ENCODE results near the gene C19orf38. TPM values are rescaled to one million over a fixed set of nuclear protein-coding genes. Genes with fewer than 3 reads are reported as not detected.

The C19orf38 gene
- total and polyA plus RNA-seq, 2 experiments from 2014 or later, result 0.20 to 0.22 TPM

GRCh38 chr19:10887616-10888367 lies 39.6 kb downstream of the C19orf38 start:
- in situ Hi-C loops (cut with MboI), result no loop called here
- Histone ChIP-seq H3K27ac (no peak overlapping the region), H4K20me1 (ENCODE audit: insufficient read depth) (no peaks in the 10 kb centered on the region; the same call in 1 of the 2 replicates), H3K4me2 (ENCODE audit: unreplicated experiment) (no peak overlapping the region), H3K9ac (no peak overlapping the region), H3K4me3 (no peak overlapping the region), H3K9me2 (ENCODE audit: insufficient read depth) (no peaks in the 10 kb centered on the region), H3F3A (ENCODE audit: insufficient read depth) (no peaks in the 10 kb centered on the region; the same call in 1 of the 2 replicates), H3K9me3 (ENCODE audit: low read depth) (no peaks in the 10 kb centered on the region), H3K4me1 (ENCODE audit: insufficient read depth) (peaks cover 23% of the 10 kb centered on the region), H3K79me2 (ENCODE audit: insufficient read depth) (peaks cover 98% of the 10 kb centered on the region), H3K36me3 (ENCODE audit: low read depth) (no peaks in the 10 kb centered on the region), H3K27me3 (replicated peaks; ENCODE audit: insufficient read depth) (no peaks in the 10 kb centered on the region), H2AFZ (no peak overlapping the region)
- peak; percentile 48 for DNase-seq
- no peak for TF ChIP-seq EZH2 (IDR thresholded peaks at IDR 0.05; ENCODE audit: insufficient read depth, poor library complexity, severe bottlenecking)
- TF ChIP-seq EZH2phosphoT487 (IDR thresholded peaks at IDR 0.05; ENCODE audit: insufficient read depth, low read depth), result no peak
- 76 to 78% methylated on average over 8 to 9 of the region's 9 CpGs for WGBS, 2 experiments (ENCODE audit: low coverage in 1 of 2, low lambda C conversion rate in 2 of 2, missing lambda C conversion rate in 2 of 2)

GRCh38 chr19:10888421-10888866 lies 40.2 kb downstream of the C19orf38 start:
- Histone ChIP-seq H3K36me3 (ENCODE audit: low read depth) (no peaks in the 10 kb centered on the region), H3K9me3 (ENCODE audit: low read depth) (no peaks in the 10 kb centered on the region), H3K27me3 (replicated peaks; ENCODE audit: insufficient read depth) (no peaks in the 10 kb centered on the region), H3K9me2 (ENCODE audit: insufficient read depth) (no peaks in the 10 kb centered on the region), H4K20me1 (ENCODE audit: insufficient read depth) (no peaks in the 10 kb centered on the region; the same call in 1 of the 2 replicates), H3K79me2 (ENCODE audit: insufficient read depth) (peaks cover 98% of the 10 kb centered on the region), H3K27ac (no peak overlapping the region), H3K4me2 (ENCODE audit: unreplicated experiment) (no peak overlapping the region), H3K4me3 (no peak overlapping the region), H3F3A (ENCODE audit: insufficient read depth) (no peaks in the 10 kb centered on the region; the same call in 1 of the 2 replicates), H2AFZ (no peak overlapping the region), H3K4me1 (ENCODE audit: insufficient read depth) (peaks cover 23% of the 10 kb centered on the region), H3K9ac (no peak overlapping the region)
- no peak for TF ChIP-seq EZH2 (IDR thresholded peaks at IDR 0.05; ENCODE audit: insufficient read depth, poor library complexity, severe bottlenecking)
- TF ChIP-seq EZH2phosphoT487 (IDR thresholded peaks at IDR 0.05; ENCODE audit: insufficient read depth, low read depth), result no peak
- in situ Hi-C loops (cut with MboI), result no loop called here
- 65 to 72% methylated on average over 9 to 13 of the region's 13 CpGs for WGBS, 2 experiments (ENCODE audit: low coverage in 1 of 2, low lambda C conversion rate in 2 of 2, missing lambda C conversion rate in 2 of 2)
- no peak for DNase-seq

GRCh38 chr19:10889880-10890279 lies 41.7 kb downstream of the C19orf38 start:
- in situ Hi-C loops (cut with MboI), result no loop called here
- no peaks in the 10 kb centered on the region; the same call in 1 of the 2 replicates for H4K20me1 ChIP-seq (ENCODE audit: insufficient read depth)
- no peaks in the 10 kb centered on the region for H3K36me3 ChIP-seq (ENCODE audit: low read depth)
- peaks cover 12% of the 10 kb centered on the region; the same call in 1 of the 2 replicates for H3K4me1 ChIP-seq (ENCODE audit: insufficient read depth)
- WGBS, 2 experiments (ENCODE audit: low coverage in 1 of 2, low lambda C conversion rate in 2 of 2, missing lambda C conversion rate in 2 of 2), result 97 to 99% methylated on average over 4 of the region's 4 CpGs
- H3K9me3 ChIP-seq (ENCODE audit: low read depth), result no peaks in the 10 kb centered on the region
- TF ChIP-seq EZH2 (IDR thresholded peaks at IDR 0.05; ENCODE audit: insufficient read depth, poor library complexity, severe bottlenecking) (no peak), EZH2phosphoT487 (IDR thresholded peaks at IDR 0.05; ENCODE audit: insufficient read depth, low read depth) (no peak)
- DNase-seq, result no peak
- H3K27ac ChIP-seq, result no peak overlapping the region
- H3K9ac ChIP-seq, result no peak overlapping the region
- peaks cover 98% of the 10 kb centered on the region for H3K79me2 ChIP-seq (ENCODE audit: insufficient read depth)
- no peak overlapping the region for H3K4me3 ChIP-seq
- no peaks in the 10 kb centered on the region for H3K27me3 ChIP-seq (replicated peaks; ENCODE audit: insufficient read depth)
- no peak overlapping the region for H2AFZ ChIP-seq
- no peak overlapping the region for H3K4me2 ChIP-seq (ENCODE audit: unreplicated experiment)
- H3K9me2 ChIP-seq (ENCODE audit: insufficient read depth), result no peaks in the 10 kb centered on the region
- no peaks in the 10 kb centered on the region; the same call in 1 of the 2 replicates for H3F3A ChIP-seq (ENCODE audit: insufficient read depth)

- Histone ChIP-seq H3K27me3 (replicated peaks; ENCODE audit: insufficient read depth) (no peaks in the 10 kb centered on the region), H3K4me2 (ENCODE audit: unreplicated experiment) (no peak overlapping the region), H3K79me2 (ENCODE audit: insufficient read depth) (peaks cover 98% of the 10 kb centered on the region), H3K4me1 (ENCODE audit: insufficient read depth) (0 out of 2 replicates have a peak, but pooled peaks cover 5% of the 10 kb centered on the region), H3K36me3 (ENCODE audit: low read depth) (no peaks in the 10 kb centered on the region), H3F3A (ENCODE audit: insufficient read depth) (no peaks in the 10 kb centered on the region), H3K9ac (no peak overlapping the region), H3K4me3 (no peak overlapping the region), H3K9me3 (ENCODE audit: low read depth) (no peaks in the 10 kb centered on the region), H3K9me2 (ENCODE audit: insufficient read depth) (no peaks in the 10 kb centered on the region), H3K27ac (no peak overlapping the region), H2AFZ (no peak overlapping the region), H4K20me1 (ENCODE audit: insufficient read depth) (no peaks in the 10 kb centered on the region; the same call in 1 of the 2 replicates)
- DNase-seq, result no peak
- in situ Hi-C loops (cut with MboI), result no loop called here
- TF ChIP-seq EZH2phosphoT487 (IDR thresholded peaks at IDR 0.05; ENCODE audit: insufficient read depth, low read depth) (no peak), EZH2 (IDR thresholded peaks at IDR 0.05; ENCODE audit: insufficient read depth, poor library complexity, severe bottlenecking) (no peak)
- 74 to 75% methylated on average over 21 of the region's 21 CpGs for WGBS, 2 experiments (ENCODE audit: low coverage in 1 of 2, low lambda C conversion rate in 2 of 2, missing lambda C conversion rate in 2 of 2)
These were observed 43.3 kb downstream of the C19orf38 start for GRCh38 chr19:10891405-10892086.
